ENCODE data around the gene CTTNBP2NL. TPM values are rescaled to one million over a fixed set of nuclear protein-coding genes. Genes with fewer than 3 reads are reported as not detected.

CTTNBP2NL gene
- total RNA-seq, 1 experiment from 2014 or later, result 38.8 TPM

- Histone ChIP-seq H2BK12ac (ENCODE audit: insufficient read length, low read depth, low read length) (no peak overlapping the region), H2BK15ac (ENCODE audit: low read depth, low read length) (no peak overlapping the region), H3K18ac (ENCODE audit: insufficient read length, low read depth, low read length) (no peak overlapping the region), H3K56ac (ENCODE audit: insufficient read length, low read depth, low read length) (no peak overlapping the region), H3K23ac (ENCODE audit: insufficient read length, low read depth, low read length) (no peak overlapping the region), H4K5ac (ENCODE audit: insufficient read length, low read depth, low read length) (no peak overlapping the region), H3K9me3 (ENCODE audit: control insufficient read depth, low read depth, low read length) (no peaks in the 10 kb centered on the region), H3T11ph (ENCODE audit: low read length) (no peak overlapping the region), H2BK5ac (ENCODE audit: insufficient read length, low read length) (no peak overlapping the region), H2BK120ac (ENCODE audit: low read depth, low read length, poor library complexity, severe bottlenecking) (no peak overlapping the region), H3K27ac (ENCODE audit: insufficient read length, low read depth, low read length) (no peak overlapping the region), H3K9ac (ENCODE audit: extremely low read depth, insufficient read length, low read length) (no peak overlapping the region), H3K14ac (ENCODE audit: insufficient read depth, low read length) (no peak overlapping the region), H4K91ac (ENCODE audit: insufficient read length, low read depth, low read length) (no peak overlapping the region), H3K79me1 (ENCODE audit: insufficient read depth, low read depth, low read length, poor library complexity, severe bottlenecking) (peaks cover 2% of the 10 kb centered on the region), H2AK5ac (ENCODE audit: insufficient read length, low read length) (no peak overlapping the region), H3K27me3 (ENCODE audit: insufficient read depth, low read length) (no peaks in the 10 kb centered on the region), H3K23me2 (ENCODE audit: insufficient read length, low read depth, low read length, poor library complexity, severe bottlenecking) (peaks cover 8% of the 10 kb centered on the region), H3K79me2 (ENCODE audit: insufficient read depth, low read length) (peaks cover 19% of the 10 kb centered on the region; the same call in 1 of the 2 replicates), H3K4me1 (ENCODE audit: insufficient read depth, low read length) (no peaks in the 10 kb centered on the region; the same call in 1 of the 2 replicates), H3K4me2 (ENCODE audit: insufficient read depth, insufficient read length, low read length) (peak overlapping the region; percentile 87), H2AFZ (ENCODE audit: low read length) (no peak overlapping the region), H2BK20ac (ENCODE audit: low read depth, low read length, poor library complexity, severe bottlenecking) (no peak overlapping the region), H3K4ac (ENCODE audit: low read depth, low read length) (no peak overlapping the region), H4K20me1 (ENCODE audit: control insufficient read depth, insufficient read depth, insufficient read length) (no peaks in the 10 kb centered on the region), H4K8ac (replicated peaks; ENCODE audit: insufficient read length, low read depth, low read length) (no peak overlapping the region)
- H3K36me3 Mint-ChIP-seq (ENCODE audit: insufficient read depth in 1 of 3, low read depth in 3 of 3), result no peaks in the 10 kb centered on the region
- WGBS (ENCODE audit: extremely low coverage, insufficient read length, low lambda C conversion rate), result no CpG with 5 or more reads among the region's 1 CpG
- peaks cover 44 to 50% of the 10 kb centered on the region in 2 experiments for H3K4me1 Mint-ChIP-seq
- 0 out of 3 replicates have a peak, but pooled peaks have one; percentile 3 for TF ChIP-seq CTCF (conservative IDR thresholded peaks at IDR 0.05)
- no peaks in the 10 kb centered on the region for H3K9me3 Mint-ChIP-seq
- no peak for DNase-seq
- H3K4me3 Mint-ChIP-seq, result peak overlapping the region in 1 of 2 experiments; percentile 39; a peak in 3 of 5 replicates
- H3K27me3 Mint-ChIP-seq (ENCODE audit: low read depth), result no peaks in the 10 kb centered on the region
- peak overlapping the region in 1 of 3 experiments; percentile 9; a peak in 2 of 7 replicates for H3K27ac Mint-ChIP-seq
Measured at GRCh38 chr1:112394743-112395062, 1.3 kb upstream of the CTTNBP2NL start.
